SK-N-MC (cell line): Measurements from ENCODE around the gene PARP15.

Experiments
- EZH2 ChIP-seq: fragments of 200-600 bp; sonication (generic); IDR thresholded peaks from one replicate; pipeline ENCODE4 v1.6.1; 2017; ENCODE audit warnings: antibody characterized with exemption
- FOXP2 ChIP-seq: optimal IDR thresholded peaks from 2 replicates; pipeline ENCODE3; 2011; ENCODE audit warnings: mild to moderate bottlenecking, moderate library complexity; ENCODE audit not compliant: insufficient read depth; ENCODE audit errors: extremely low read length, control extremely low read depth
- POLR2AphosphoS5 ChIP-seq: IDR thresholded peaks from 2 replicates; pipeline ENCODE4 v1.6.1; 2012; ENCODE audit warnings: mild to moderate bottlenecking, low read depth, low read length, borderline replicate concordance

DNA sequence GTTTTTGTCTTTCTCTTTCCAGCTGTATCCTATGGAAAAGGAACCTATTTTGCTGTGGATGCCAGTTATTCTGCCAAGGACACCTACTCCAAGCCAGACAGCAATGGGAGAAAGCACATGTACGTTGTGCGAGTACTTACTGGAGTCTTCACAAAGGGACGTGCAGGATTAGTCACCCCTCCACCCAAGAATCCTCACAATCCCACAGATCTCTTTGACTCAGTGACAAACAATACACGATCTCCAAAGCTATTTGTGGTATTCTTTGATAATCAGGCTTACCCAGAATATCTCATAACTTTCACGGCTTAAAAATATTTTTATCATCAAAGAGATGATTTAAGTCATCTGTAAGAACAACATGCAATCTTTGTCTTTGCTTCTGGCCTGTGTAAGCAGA lies 58.3 kb downstream of the PARP15 start:
- TF ChIP-seq POLR2AphosphoS5 = no peak
- no peak for TF ChIP-seq EZH2
- TF ChIP-seq FOXP2 = no peak
